PFSK-1 (cell line): ENCODE data around the gene EXOC4.

Experiments used
- POLR2AphosphoS5 ChIP-seq: IDR thresholded peaks from 2 replicates; pipeline ENCODE4 v1.6.1; 2012; ENCODE audit warnings: low read depth, mild to moderate bottlenecking, control low read depth, low read length, moderate library complexity
- REST ChIP-seq, 2 experiments: IDR thresholded peaks; 2 replicates each; pipeline versions ENCODE4 v1.6.1 to v1.8.0; 2011 to 2012; ENCODE audit warnings: low read depth in 2 of 2, low read length in 2 of 2, control low read depth in 1 of 2, inconsistent platforms in 1 of 2, mild to moderate bottlenecking in 1 of 2, moderate library complexity in 1 of 2; ENCODE audit not compliant: insufficient read depth in 1 of 2
- SIN3A ChIP-seq: IDR thresholded peaks from 2 replicates; pipeline ENCODE4 v1.6.1; 2012; ENCODE audit warnings: mild to moderate bottlenecking, low read length, moderate library complexity, borderline replicate concordance; ENCODE audit not compliant: insufficient read depth
- TAF1 ChIP-seq: IDR thresholded peaks from 2 replicates; pipeline ENCODE4 v1.6.1; 2012; ENCODE audit warnings: low read length, control low read depth, borderline replicate concordance; ENCODE audit not compliant: insufficient read depth

GRCh38 chr7:133606991-133607390 is 354.1 kb downstream of the EXOC4 start:
- TF ChIP-seq SIN3A = no peak
- no peak for TF ChIP-seq TAF1
- no peak for TF ChIP-seq POLR2AphosphoS5
- no peak for TF ChIP-seq REST (IDR thresholded peaks at IDR 0.05; ENCODE audit: insufficient read depth in 1 of 2, low read depth in 2 of 2, low read length in 2 of 2)
